Prostate gland (tissue), 2 donors: Measurements from ENCODE around the gene AKT1S1.

ENCODE experiments used
- CTCF ChIP-seq, 4 experiments: fragments of 200-600 bp in 2 of 4; fragments of 450-650 bp in 2 of 4; sonication (generic) in 2 of 4; IDR thresholded peaks; 1 replicate in 3 of 4; 2 replicates in 1 of 4; pipeline ENCODE4 v1.5.1; 2016 to 2019; ENCODE audit warnings: antibody characterized with exemption in 4 of 4, mild to moderate bottlenecking in 2 of 4, moderate library complexity in 2 of 4
- POLR2A ChIP-seq: fragments of 450-650 bp; IDR thresholded peaks from one replicate; pipeline ENCODE4 v1.6.1; 2016; ENCODE audit warnings: antibody characterized with exemption, mild to moderate bottlenecking

- TF ChIP-seq CTCF (IDR thresholded peaks at IDR 0.05): no peak
- no peak for TF ChIP-seq POLR2A
These were observed 38.1 kb downstream of the AKT1S1 start for GRCh38 chr19:49838885-49839588.
